Neural progenitor cell (in vitro differentiated cells): ENCODE data around the gene KDM4B.

Experiments used
- CTCF ChIP-seq: fragments of 200-600 bp; sonication (generic); IDR thresholded peaks from 2 replicates; pipeline ENCODE4 v1.5.1; 2017; ENCODE audit warnings: antibody characterized with exemption, mild to moderate bottlenecking
- EZH2 ChIP-seq: fragments of 200-600 bp; sonication (generic); IDR thresholded peaks from 2 replicates; pipeline ENCODE4 v1.6.1; 2017; ENCODE audit warnings: antibody characterized with exemption, mild to moderate bottlenecking, moderate library complexity
- EZH2phosphoT487 ChIP-seq: fragments of 200-600 bp; sonication (generic); IDR thresholded peaks from 2 replicates; pipeline ENCODE4 v1.6.1; 2017; ENCODE audit warnings: antibody characterized with exemption

- no peak for TF ChIP-seq CTCF
- no peak for TF ChIP-seq EZH2
- no peak for TF ChIP-seq EZH2phosphoT487
Measured at GRCh38 chr19:5122671-5123409, 153.9 kb downstream of the KDM4B start.
